KG1 (cell line): ENCODE measurements around the gene FNDC11.

Experiments used
- DNase-seq: peaks from one replicate; lab custom pipeline; 2025; lab: John Stamatoyannopoulos, UW

The FNDC11 gene

GRCh38 chr20:63582382-63583063, 28.6 kb downstream of the FNDC11 start:
- DNase-seq, result no peak

- DNase-seq, result no peak
Measured at GRCh38 chr20:63585616-63586565, 31.9 kb downstream of the FNDC11 start.

- no peak for DNase-seq
Measured at GRCh38 chr20:63586797-63587196, 32.8 kb downstream of the FNDC11 start.

- no peak for DNase-seq
Measured at GRCh38 chr20:63587256-63587655, 33.3 kb downstream of the FNDC11 start.

- no peak for DNase-seq
Measured at GRCh38 chr20:63587776-63588591, 34.0 kb downstream of the FNDC11 start.

GRCh38 chr20:63588641-63589041, 34.7 kb downstream of the FNDC11 start:
- DNase-seq, result no peak

GRCh38 chr20:63589261-63590217, 35.6 kb downstream of the FNDC11 start:
- DNase-seq, result no peak

- no peak for DNase-seq
Measured at GRCh38 chr20:63590218-63591146, 36.5 kb downstream of the FNDC11 start.

- no peak for DNase-seq
Measured at GRCh38 chr20:63591147-63591533, 37.2 kb downstream of the FNDC11 start.

- no peak for DNase-seq
Measured at GRCh38 chr20:63591786-63592355, 37.9 kb downstream of the FNDC11 start.

GRCh38 chr20:63592661-63593060, 38.7 kb downstream of the FNDC11 start:
- DNase-seq, result no peak

GRCh38 chr20:63594043-63594561, 40.1 kb downstream of the FNDC11 start:
- DNase-seq, result no peak

- DNase-seq, result no peak
Measured at GRCh38 chr20:63595416-63596127, 41.6 kb downstream of the FNDC11 start.

GRCh38 chr20:63596423-63596822, 42.5 kb downstream of the FNDC11 start:
- DNase-seq, result no peak

GRCh38 chr20:63597651-63598478, 43.9 kb downstream of the FNDC11 start:
- DNase-seq, result no peak

GRCh38 chr20:63598479-63599395, 44.8 kb downstream of the FNDC11 start:
- no peak for DNase-seq
